CD4-positive, CD25-positive, alpha-beta regulatory T cell (primary cell): ENCODE data around the gene UNC5A. TPM values are rescaled to one million over a fixed set of nuclear protein-coding genes. Genes with fewer than 3 reads are reported as not detected.
A peak's percentile ranks its signal among the peaks of the same experiment; 100 is the strongest.

Experiments
- ATAC-seq, 2 donors: fragments of 150-1000 bp; cut with Tn5 transposase; one replicate each; pipeline ENCODE4 v1.10.0; 2021; ENCODE audit warnings: low read depth in 2 of 2, moderate number of reproducible peaks in 2 of 2, moderate library complexity in 1 of 2
- DNase-seq, 3 donors: peaks; one replicate each; pipeline versions ENCODE4 v3.0.0 to v3.0.0-alpha.2; 2012 to 2022; ENCODE audit warnings: mixed read lengths in 1 of 3
- H3K27ac ChIP-seq: one replicate; pipeline ENCODE4 v1.7.0; 2013; ENCODE audit warnings: mild to moderate bottlenecking, low read length; ENCODE audit not compliant: insufficient read depth, poor library complexity, severe bottlenecking
- H3K27me3 ChIP-seq: one replicate; pipeline ENCODE4 v1.7.0; 2013; ENCODE audit warnings: low read length; ENCODE audit not compliant: control insufficient read depth, insufficient read depth
- H3K36me3 ChIP-seq: one replicate; pipeline ENCODE4 v1.7.0; 2013; ENCODE audit warnings: mild to moderate bottlenecking, low read length, moderate library complexity; ENCODE audit not compliant: control insufficient read depth, insufficient read depth
- H3K4me1 ChIP-seq: 2 replicates; pipeline ENCODE4 v1.7.0; 2013; ENCODE audit warnings: mild to moderate bottlenecking, low read length; ENCODE audit not compliant: insufficient read depth, control insufficient read depth, poor library complexity, severe bottlenecking
- H3K4me3 ChIP-seq: one replicate; pipeline ENCODE4 v1.7.0; 2013; ENCODE audit warnings: low read depth, mild to moderate bottlenecking, low read length, moderate library complexity
- H3K9me3 ChIP-seq, 2 experiments: 1 replicate in 1 of 2; 2 replicates in 1 of 2; pipeline ENCODE4 v1.7.0; 2013; ENCODE audit warnings: low read length in 2 of 2, mild to moderate bottlenecking in 1 of 2, moderate library complexity in 1 of 2; ENCODE audit not compliant: control insufficient read depth in 2 of 2
- H3K27ac Mint-ChIP-seq, 3 donors: one replicate each; pipeline ENCODE4 v1.8.0; 2020 to 2022; ENCODE audit warnings: mild to moderate bottlenecking in 3 of 3, mixed read lengths in 3 of 3, moderate library complexity in 2 of 3
- H3K27me3 Mint-ChIP-seq: one replicate; pipeline ENCODE4 v1.8.0; 2022; ENCODE audit warnings: mild to moderate bottlenecking, mixed read lengths
- H3K36me3 Mint-ChIP-seq: one replicate; pipeline ENCODE4 v1.8.0; 2020; ENCODE audit warnings: mixed read lengths
- H3K4me1 Mint-ChIP-seq, 4 donors: one replicate each; pipeline ENCODE4 v1.8.0; 2020 to 2022; ENCODE audit warnings: mixed read lengths in 4 of 4, mild to moderate bottlenecking in 1 of 4
- H3K4me3 Mint-ChIP-seq, 4 donors: one replicate each; pipeline ENCODE4 v1.8.0; 2020 to 2022; ENCODE audit warnings: mild to moderate bottlenecking in 4 of 4, mixed read lengths in 4 of 4, moderate library complexity in 3 of 4
- H3K9me3 Mint-ChIP-seq, 7 donors: one replicate each; pipeline ENCODE4 v1.8.0; 2020 to 2022; ENCODE audit warnings: mixed read lengths in 7 of 7, mild to moderate bottlenecking in 3 of 7, moderate library complexity in 2 of 7
- polyA plus RNA-seq, 4 donors: library from polyadenylated mRNA; unstranded; fragments of 300-500 nt; fragmentation: Illumina TruSeq; gene quantifications; one replicate each; pipeline ENCODE4 v1.2.3, GENCODE V29; 2021
- total RNA-seq: library from RNA; stranded (reverse); gene quantifications from one replicate; pipeline ENCODE4 v1.2.3, GENCODE V29; 2022

Gene UNC5A
- total and polyA plus RNA-seq, 5 donors from 2014 or later = not detected

DNA sequence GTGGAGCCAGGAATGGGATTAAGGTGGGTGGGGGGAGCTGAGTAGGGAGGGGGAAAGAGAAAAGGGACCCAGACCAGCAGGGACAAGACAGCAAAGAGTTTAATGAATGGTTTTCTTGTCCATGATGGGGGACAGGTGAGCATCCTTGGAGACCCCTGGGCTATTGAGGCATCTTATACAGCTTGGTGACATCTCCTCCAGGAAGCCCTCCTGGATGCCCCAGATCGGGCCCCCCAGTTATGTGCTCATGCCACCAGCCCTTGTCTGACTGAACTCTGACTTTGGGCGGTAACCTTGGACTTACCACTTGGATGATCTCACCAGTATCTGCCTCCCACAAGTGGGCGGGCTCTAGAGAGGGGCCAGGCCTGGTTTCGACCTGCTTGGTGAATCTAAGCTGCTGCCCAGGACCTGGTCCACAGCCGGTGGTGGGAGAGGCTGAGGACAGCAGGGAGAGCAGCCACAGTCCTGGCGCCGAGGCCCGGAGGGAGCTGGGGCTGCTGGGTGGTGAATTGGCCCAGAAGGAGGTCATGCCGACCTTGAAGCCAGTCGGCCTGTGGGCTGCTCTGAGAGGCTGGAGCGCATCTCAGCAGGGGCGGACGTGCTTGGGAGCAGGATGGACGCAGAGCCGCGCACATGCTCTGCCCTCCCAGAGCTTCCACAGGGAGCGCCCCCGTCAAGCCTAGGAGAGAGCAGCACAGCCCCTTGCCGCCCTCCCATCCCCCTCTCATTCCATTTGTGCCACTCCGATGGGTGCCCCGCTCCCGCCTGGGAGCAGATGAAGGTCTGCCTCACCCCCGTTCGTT is 36.2 kb downstream of the UNC5A start:
- DNase-seq (no peak), ATAC-seq (no peak)
- no peak overlapping the region for H3K27ac Mint-ChIP-seq
- Histone ChIP-seq H3K4me3 (no peak overlapping the region), H3K9me3 (no peaks in the 10 kb centered on the region), H3K36me3 (no peaks in the 10 kb centered on the region), H3K4me1 (no peaks in the 10 kb centered on the region), H3K27ac (no peak overlapping the region), H3K27me3 (no peaks in the 10 kb centered on the region)
- H3K27me3 Mint-ChIP-seq = peaks cover 12% of the 10 kb centered on the region
- H3K36me3 Mint-ChIP-seq = no peaks in the 10 kb centered on the region
- no peaks in the 10 kb centered on the region for H3K9me3 Mint-ChIP-seq
- no peaks in the 10 kb centered on the region for H3K4me1 Mint-ChIP-seq
- peak overlapping the region in 1 of 4 donors; percentile 91 for H3K4me3 Mint-ChIP-seq

DNA sequence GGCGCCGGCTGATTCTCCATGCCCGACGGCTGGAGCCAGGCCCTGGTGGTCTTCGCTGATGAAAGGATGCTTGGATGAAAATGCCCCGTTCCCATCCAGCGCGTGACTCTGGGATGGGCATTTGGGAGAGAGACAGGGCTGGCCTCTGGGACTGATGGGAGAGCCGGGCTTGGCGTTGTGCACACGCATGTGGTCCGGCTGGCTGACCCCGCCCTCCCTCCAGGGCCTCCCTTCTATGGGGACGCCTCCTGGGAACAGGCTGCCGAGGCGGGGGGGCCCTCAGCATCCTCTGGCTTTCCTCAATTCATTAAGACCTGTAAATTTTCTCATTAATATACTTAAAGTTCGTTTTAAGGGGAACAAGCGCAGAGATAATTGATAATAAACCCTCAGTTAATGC is 36.8 kb downstream of the UNC5A start:
- Mint-ChIP-seq H3K4me3 (no peak overlapping the region), H3K9me3 (no peaks in the 10 kb centered on the region), H3K4me1 (no peaks in the 10 kb centered on the region), H3K36me3 (no peaks in the 10 kb centered on the region), H3K27me3 (peaks cover 16% of the 10 kb centered on the region), H3K27ac (no peak overlapping the region)
- Histone ChIP-seq H3K27me3 (no peaks in the 10 kb centered on the region), H3K9me3 (no peaks in the 10 kb centered on the region), H3K27ac (no peak overlapping the region), H3K4me1 (no peaks in the 10 kb centered on the region), H3K36me3 (no peaks in the 10 kb centered on the region), H3K4me3 (no peak overlapping the region)
- DNase-seq = no peak
- ATAC-seq = no peak

DNA sequence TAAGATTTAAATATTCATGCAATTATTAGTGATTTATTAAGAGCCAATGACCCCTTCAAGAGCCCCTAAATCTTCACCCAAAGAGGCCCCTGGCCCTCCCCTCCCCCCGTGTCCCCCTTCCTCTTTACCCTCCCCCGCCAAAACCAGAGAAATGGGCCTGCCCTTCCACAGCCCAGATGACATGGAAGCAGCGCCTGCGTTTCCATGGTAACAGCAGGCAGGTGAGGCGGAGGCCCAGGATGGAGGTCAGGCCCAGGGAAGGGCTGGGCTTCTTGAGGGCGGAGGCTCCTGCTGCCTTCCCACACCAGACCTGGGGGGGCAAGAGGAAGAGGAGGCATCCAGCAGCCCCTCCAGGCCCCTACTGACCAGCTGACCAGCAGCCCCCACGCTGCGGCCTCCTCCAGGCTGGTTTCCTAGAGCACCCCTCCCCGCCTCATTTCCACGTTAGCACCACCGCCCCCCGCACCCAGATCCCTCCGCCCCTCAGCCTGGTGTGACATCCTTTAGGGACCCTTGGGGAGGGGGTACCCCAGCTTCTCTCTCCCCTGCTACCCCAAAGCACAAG is 37.4 kb downstream of the UNC5A start:
- H3K9me3 ChIP-seq = no peaks in the 10 kb centered on the region
- H3K36me3 Mint-ChIP-seq = no peaks in the 10 kb centered on the region
- H3K4me3 ChIP-seq = no peak overlapping the region
- DNase-seq (no peak), ATAC-seq (no peak)
- no peak overlapping the region for H3K27ac Mint-ChIP-seq
- H3K4me1 Mint-ChIP-seq = no peaks in the 10 kb centered on the region
- H3K36me3 ChIP-seq = no peaks in the 10 kb centered on the region
- H3K9me3 Mint-ChIP-seq = peaks cover 0 to 1% (median 0%) of the 10 kb centered on the region in 7 donors
- H3K27me3 Mint-ChIP-seq = peaks cover 16% of the 10 kb centered on the region
- no peak overlapping the region for H3K4me3 Mint-ChIP-seq
- no peaks in the 10 kb centered on the region for H3K27me3 ChIP-seq
- no peak overlapping the region for H3K27ac ChIP-seq
- no peaks in the 10 kb centered on the region for H3K4me1 ChIP-seq

DNA sequence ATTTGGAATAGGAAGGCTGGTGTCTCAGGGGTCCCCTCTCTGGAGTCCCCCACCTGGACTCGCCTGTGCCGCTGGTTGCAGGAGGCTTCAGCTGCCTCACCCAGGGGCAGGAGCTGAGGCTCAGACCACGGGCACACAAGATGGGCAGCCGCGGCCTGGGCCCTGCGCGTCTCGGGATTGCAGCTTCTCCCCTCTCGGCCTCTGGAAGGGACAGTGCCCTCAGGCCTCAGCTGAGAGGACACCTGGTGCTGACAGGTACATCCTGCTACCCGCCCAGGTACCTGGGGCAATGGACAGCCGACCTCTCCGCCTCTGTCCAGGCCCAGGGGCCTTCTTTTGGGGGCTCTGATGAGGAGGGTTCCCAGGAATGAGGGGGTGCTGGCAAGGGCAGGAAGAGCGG is 38.3 kb downstream of the UNC5A start:
- H3K9me3 ChIP-seq = no peaks in the 10 kb centered on the region
- H3K4me3 Mint-ChIP-seq = no peak overlapping the region
- no peak overlapping the region for H3K27ac Mint-ChIP-seq
- peaks cover 0 to 1% (median 0%) of the 10 kb centered on the region in 7 donors for H3K9me3 Mint-ChIP-seq
- H3K36me3 ChIP-seq = no peaks in the 10 kb centered on the region
- H3K27ac ChIP-seq = no peak overlapping the region
- no peaks in the 10 kb centered on the region for H3K4me1 Mint-ChIP-seq
- H3K36me3 Mint-ChIP-seq = no peaks in the 10 kb centered on the region
- no peaks in the 10 kb centered on the region for H3K4me1 ChIP-seq
- no peak overlapping the region for H3K4me3 ChIP-seq
- ATAC-seq (no peak), DNase-seq (no peak)
- peaks cover 16% of the 10 kb centered on the region for H3K27me3 Mint-ChIP-seq
- H3K27me3 ChIP-seq = no peaks in the 10 kb centered on the region

DNA sequence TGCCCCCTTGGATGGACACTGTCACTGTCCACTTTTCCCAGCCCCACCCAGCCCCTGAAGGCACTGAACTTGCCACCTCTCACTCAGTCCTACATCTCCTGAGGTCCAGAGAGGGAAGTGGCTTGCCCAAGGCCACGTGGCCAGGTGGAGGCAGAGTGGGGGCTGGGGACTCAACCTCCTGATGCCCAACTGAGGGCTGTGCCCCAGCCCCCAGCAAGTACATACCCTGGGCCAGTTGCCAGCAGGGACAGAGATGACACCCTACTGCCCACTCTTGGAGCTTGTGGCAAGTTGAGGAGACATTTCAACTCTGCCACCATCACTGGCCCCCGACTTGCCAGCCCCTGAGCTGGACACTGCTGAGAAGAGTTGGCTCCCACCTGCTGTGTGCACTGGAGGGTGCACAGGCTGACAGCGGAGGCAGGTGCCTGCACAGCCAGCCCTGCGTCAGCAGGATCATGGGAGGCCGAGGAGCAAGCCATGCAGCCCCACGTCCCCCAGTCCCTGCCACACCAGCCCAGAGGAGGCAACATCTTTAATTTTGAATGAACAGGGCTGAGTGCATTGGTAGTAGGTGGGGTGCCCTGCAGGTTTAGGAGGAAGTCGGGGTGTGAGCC is 39.4 kb downstream of the UNC5A start:
- DNase-seq (no peak), ATAC-seq (no peak)
- peaks cover 0 to 1% (median 0%) of the 10 kb centered on the region in 7 donors for H3K9me3 Mint-ChIP-seq
- H3K4me3 Mint-ChIP-seq = no peak overlapping the region
- H3K4me1 Mint-ChIP-seq = no peaks in the 10 kb centered on the region
- no peak overlapping the region for H3K4me3 ChIP-seq
- H3K36me3 Mint-ChIP-seq = no peaks in the 10 kb centered on the region
- H3K27ac Mint-ChIP-seq = no peak overlapping the region
- H3K36me3 ChIP-seq = no peaks in the 10 kb centered on the region
- H3K9me3 ChIP-seq = no peaks in the 10 kb centered on the region
- no peak overlapping the region for H3K27ac ChIP-seq
- peaks cover 16% of the 10 kb centered on the region for H3K27me3 Mint-ChIP-seq
- H3K4me1 ChIP-seq = no peaks in the 10 kb centered on the region
- no peaks in the 10 kb centered on the region for H3K27me3 ChIP-seq

DNA sequence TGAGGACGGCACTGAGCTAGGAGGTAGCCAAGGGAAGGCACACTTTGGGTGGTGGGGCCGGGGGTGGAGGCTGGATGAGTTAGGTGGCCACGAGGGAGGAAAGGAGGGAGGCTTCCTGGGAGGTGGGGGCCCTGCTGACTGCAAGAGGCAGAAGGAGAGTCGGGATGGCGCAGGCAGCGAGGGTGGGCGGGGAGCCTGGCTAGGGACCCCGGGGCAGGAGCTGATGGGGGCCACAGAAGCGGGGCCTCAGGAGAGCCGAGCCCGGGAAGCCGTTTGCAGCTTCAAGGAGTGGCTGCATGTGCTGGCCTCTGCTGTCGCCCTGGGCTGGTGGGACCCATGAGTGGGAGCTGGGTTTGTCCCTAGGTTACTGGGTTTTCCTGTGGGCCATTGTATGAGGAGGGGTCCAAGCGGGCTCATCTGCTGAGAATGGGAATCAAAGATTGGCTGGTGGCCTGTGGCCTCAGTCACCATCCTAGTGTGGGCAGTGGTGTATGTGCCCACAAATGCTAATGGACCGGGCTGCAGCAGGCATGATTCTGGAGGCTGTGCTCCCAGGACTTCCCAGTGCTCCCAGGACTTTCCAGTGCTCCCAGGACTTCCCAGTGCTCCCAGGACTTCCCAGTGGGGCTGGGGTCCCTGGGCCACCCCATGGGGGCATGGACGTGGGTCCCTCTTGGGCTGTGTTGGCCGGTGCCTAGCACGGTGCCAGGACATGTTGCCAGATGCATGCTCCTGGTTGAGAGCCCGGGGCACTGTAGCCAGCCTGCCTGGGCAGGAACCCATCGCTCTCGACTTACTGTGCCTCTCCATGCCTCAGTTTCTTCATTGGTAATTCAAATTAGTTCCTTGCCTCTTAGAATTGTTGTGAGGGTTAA is 40.2 kb downstream of the UNC5A start:
- Mint-ChIP-seq H3K27me3 (peaks cover 9% of the 10 kb centered on the region), H3K27ac (no peak overlapping the region), H3K36me3 (no peaks in the 10 kb centered on the region), H3K4me1 (no peaks in the 10 kb centered on the region), H3K4me3 (no peak overlapping the region), H3K9me3 (peaks cover 0 to 1% (median 0%) of the 10 kb centered on the region in 7 donors)
- Histone ChIP-seq H3K27ac (no peak overlapping the region), H3K36me3 (no peaks in the 10 kb centered on the region), H3K9me3 (no peaks in the 10 kb centered on the region), H3K4me3 (no peak overlapping the region), H3K4me1 (no peaks in the 10 kb centered on the region), H3K27me3 (no peaks in the 10 kb centered on the region)
- ATAC-seq (no peak), DNase-seq (no peak)

DNA sequence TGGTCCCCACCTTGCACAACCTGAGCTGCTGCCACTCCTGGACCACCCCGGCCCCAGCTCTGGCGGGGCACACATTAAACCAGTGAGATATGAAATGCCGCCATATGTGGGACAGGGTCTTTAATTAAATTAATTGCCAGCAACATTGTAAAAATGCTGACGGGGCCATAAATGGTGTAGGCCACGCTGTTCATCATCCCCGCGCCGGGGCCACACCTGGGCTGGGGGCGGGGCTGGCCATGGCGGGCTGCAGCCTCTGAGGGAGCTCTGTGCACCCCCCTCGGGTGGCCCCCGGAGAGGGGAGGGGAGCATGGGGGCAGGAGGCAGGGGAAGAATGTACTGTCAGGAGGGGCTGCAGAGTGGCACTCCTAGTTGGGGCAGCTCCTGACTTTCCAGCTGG is 41.0 kb downstream of the UNC5A start:
- Mint-ChIP-seq H3K36me3 (no peaks in the 10 kb centered on the region), H3K27me3 (peaks cover 9% of the 10 kb centered on the region), H3K4me3 (no peak overlapping the region), H3K4me1 (no peaks in the 10 kb centered on the region), H3K27ac (no peak overlapping the region), H3K9me3 (peaks cover 0 to 1% (median 0%) of the 10 kb centered on the region in 7 donors)
- H3K4me3 ChIP-seq = no peak overlapping the region
- ATAC-seq = no peak
- no peaks in the 10 kb centered on the region for H3K4me1 ChIP-seq
- H3K27me3 ChIP-seq = no peaks in the 10 kb centered on the region
- no peak for DNase-seq
- H3K36me3 ChIP-seq = no peaks in the 10 kb centered on the region
- no peak overlapping the region for H3K27ac ChIP-seq
- no peaks in the 10 kb centered on the region for H3K9me3 ChIP-seq
